IMR-90 (cell line): ENCODE data around the gene PBX4. TPM values are rescaled to one million over a fixed set of nuclear protein-coding genes. Genes with fewer than 3 reads are reported as not detected.
A peak's percentile ranks its signal among the peaks of the same experiment; 100 is the strongest.

Experiments used
- ATAC-seq: fragments of 200-7000 bp; cut with Tn5 transposase; 2 replicates; pipeline ENCODE4 v1.9.1; 2020; ENCODE audit warnings: low read depth, mild to moderate bottlenecking, moderate library complexity
- BruUV-seq: library from RNA; stranded (reverse); fragments of 400-500 nt; replicated peaks from 2 replicates; lab custom pipeline; 2021; lab: Mats Ljungman, UMichigan
- CTCF ChIA-PET: fragments of 300-600 bp; formaldehyde crosslinking; extraction: SDS; loops from one replicate; lab custom pipeline; 2021; ENCODE audit warnings: antibody characterized with exemption; lab: Yijun Ruan, JAX
- POLR2A ChIA-PET: fragments of 300-600 bp; sonication (Branson Sonifier 250); formaldehyde crosslinking; loops from one replicate; lab custom pipeline; 2022; ENCODE audit warnings: antibody characterized with exemption; ENCODE audit not compliant: unreplicated experiment; lab: Charles Lee
- DNase-seq: peaks from one replicate; pipeline ENCODE4 v3.0.0; 2013
- H2AFZ ChIP-seq: replicated peaks from 2 replicates; pipeline ENCODE3; 2013; ENCODE audit warnings: low read length, mild to moderate bottlenecking; ENCODE audit not compliant: poor library complexity
- H2AK5ac ChIP-seq: 2 replicates; pipeline ENCODE4 v1.6.1; 2013; ENCODE audit warnings: low read depth, low read length, inconsistent platforms
- H2AK9ac ChIP-seq: replicated peaks from 2 replicates; pipeline ENCODE3; 2013; ENCODE audit warnings: mild to moderate bottlenecking, low read depth, low read length, moderate library complexity; ENCODE audit not compliant: poor library complexity
- H2BK120ac ChIP-seq: 2 replicates; pipeline ENCODE4 v1.6.1; 2013; ENCODE audit warnings: low read depth, low read length, inconsistent platforms
- H2BK15ac ChIP-seq: 3 replicates; pipeline ENCODE4 v1.6.1; 2013; ENCODE audit warnings: low read depth, low read length, inconsistent platforms
- H2BK20ac ChIP-seq: 2 replicates; pipeline ENCODE4 v1.6.1; 2013; ENCODE audit warnings: low read depth, mild to moderate bottlenecking, inconsistent platforms, low read length, moderate library complexity
- H2BK5ac ChIP-seq: 2 replicates; pipeline ENCODE4 v1.6.1; 2013; ENCODE audit warnings: mild to moderate bottlenecking, low read depth, low read length, inconsistent platforms; ENCODE audit not compliant: poor library complexity, severe bottlenecking
- H3K14ac ChIP-seq: replicated peaks from 2 replicates; pipeline ENCODE4 v1.6.1; 2013; ENCODE audit warnings: low read depth, low read length, inconsistent platforms
- H3K18ac ChIP-seq: 2 replicates; pipeline ENCODE4 v1.6.1; 2013; ENCODE audit warnings: low read depth, low read length, control low read depth
- H3K23ac ChIP-seq: 2 replicates; pipeline ENCODE4 v1.6.1; 2013; ENCODE audit warnings: low read depth, low read length, inconsistent platforms
- H3K27ac ChIP-seq: 2 replicates; pipeline ENCODE4 v1.5.1; 2013; ENCODE audit warnings: mild to moderate bottlenecking, control low read depth, low read length; ENCODE audit not compliant: insufficient read depth
- H3K27me3 ChIP-seq: 2 replicates; pipeline ENCODE4 v1.6.1; 2013; ENCODE audit warnings: low read length; ENCODE audit not compliant: control insufficient read depth, insufficient read depth
- H3K36me3 ChIP-seq: 2 replicates; pipeline ENCODE4 v1.6.1; 2013; ENCODE audit warnings: low read length, mixed read lengths; ENCODE audit not compliant: control insufficient read depth, insufficient read depth
- H3K4ac ChIP-seq: 2 replicates; pipeline ENCODE4 v1.6.1; 2013; ENCODE audit warnings: low read depth, low read length, inconsistent platforms
- H3K4me1 ChIP-seq: 2 replicates; pipeline ENCODE4 v1.6.1; 2013; ENCODE audit warnings: low read length, mixed read lengths; ENCODE audit not compliant: control insufficient read depth, insufficient read depth
- H3K4me2 ChIP-seq: 2 replicates; pipeline ENCODE4 v1.6.1; 2013; ENCODE audit warnings: low read depth, mild to moderate bottlenecking, control low read depth, low read length, moderate library complexity
- H3K4me3 ChIP-seq: 2 replicates; pipeline ENCODE4 v1.5.1; 2013; ENCODE audit warnings: low read depth, mild to moderate bottlenecking, control low read depth, low read length, moderate library complexity; ENCODE audit not compliant: insufficient read depth
- H3K56ac ChIP-seq: 2 replicates; pipeline ENCODE4 v1.6.1; 2013; ENCODE audit warnings: low read length, inconsistent platforms; ENCODE audit not compliant: insufficient read depth; ENCODE audit errors: extremely low read depth
- H3K79me1 ChIP-seq, 2 experiments: 2 replicates each; pipeline ENCODE4 v1.6.1; 2013; ENCODE audit warnings: low read length in 2 of 2, inconsistent platforms in 1 of 2, low read depth in 1 of 2
- H3K9ac ChIP-seq: 2 replicates; pipeline ENCODE4 v1.6.1; 2013; ENCODE audit warnings: low read depth, low read length, control low read depth
- H3K9me1 ChIP-seq: 2 replicates; pipeline ENCODE4 v1.6.1; 2013; ENCODE audit warnings: low read length, inconsistent platforms; ENCODE audit not compliant: insufficient read depth
- H3K9me3 ChIP-seq: 2 replicates; pipeline ENCODE4 v1.6.1; 2013; ENCODE audit warnings: low read length; ENCODE audit not compliant: control insufficient read depth, insufficient read depth
- H4K20me1 ChIP-seq: 2 replicates; pipeline ENCODE4 v1.6.1; 2013; ENCODE audit warnings: low read length, inconsistent platforms; ENCODE audit not compliant: insufficient read depth
- H4K5ac ChIP-seq: 2 replicates; pipeline ENCODE4 v1.6.1; 2013; ENCODE audit warnings: mild to moderate bottlenecking, low read depth, low read length, control low read depth
- H4K8ac ChIP-seq, 2 experiments: 2 replicates each; pipeline ENCODE4 v1.6.1; 2013; ENCODE audit warnings: low read depth in 2 of 2, low read length in 2 of 2, control low read depth in 1 of 2, inconsistent platforms in 1 of 2
- H4K91ac ChIP-seq: 2 replicates; pipeline ENCODE4 v1.6.1; 2013; ENCODE audit warnings: low read depth, low read length, inconsistent platforms; ENCODE audit not compliant: insufficient read depth
- BHLHE40 ChIP-seq: fragments of 150-350 bp; IDR thresholded peaks from 2 replicates; pipeline ENCODE4 v1.6.1; 2016; ENCODE audit warnings: mild to moderate bottlenecking, low read depth, low read length
- CEBPB ChIP-seq: IDR thresholded peaks from 2 replicates; pipeline ENCODE4 v1.6.1; 2012; ENCODE audit warnings: low read depth, low read length, improper control_type of control experiment
- CHD1 ChIP-seq: IDR thresholded peaks from 2 replicates; pipeline ENCODE4 v1.6.1; 2012; ENCODE audit warnings: low read depth, low read length, improper control_type of control experiment
- CTCF ChIP-seq: conservative IDR thresholded peaks from 2 replicates; pipeline ENCODE4 v1.5.1; 2012; ENCODE audit warnings: mild to moderate bottlenecking, low read depth, low read length, improper control_type of control experiment
- FOS ChIP-seq: fragments of 150-350 bp; IDR thresholded peaks from 2 replicates; pipeline ENCODE4 v1.6.1; 2016; ENCODE audit warnings: low read depth, low read length
- MAFK ChIP-seq: IDR thresholded peaks from 2 replicates; pipeline ENCODE4 v1.6.1; 2012; ENCODE audit warnings: low read depth, low read length, improper control_type of control experiment
- MAZ ChIP-seq: IDR thresholded peaks from 2 replicates; pipeline ENCODE4 v1.6.1; 2012; ENCODE audit warnings: low read depth, mild to moderate bottlenecking, low read length, improper control_type of control experiment, moderate library complexity, borderline replicate concordance
- MXI1 ChIP-seq: IDR thresholded peaks from 2 replicates; pipeline ENCODE4 v1.6.1; 2012; ENCODE audit warnings: low read depth, mild to moderate bottlenecking, low read length, moderate library complexity, borderline replicate concordance
- NFE2L2 ChIP-seq: fragments of 150-350 bp; IDR thresholded peaks from 2 replicates; pipeline ENCODE4 v1.6.1; 2016; ENCODE audit warnings: low read depth, mild to moderate bottlenecking, low read length
- POLR2A ChIP-seq: IDR thresholded peaks from 2 replicates; pipeline ENCODE4 v1.6.1; 2012; ENCODE audit warnings: mild to moderate bottlenecking, low read depth, low read length
- RAD21 ChIP-seq: IDR thresholded peaks from 2 replicates; pipeline ENCODE4 v1.6.1; 2012; ENCODE audit warnings: low read length, improper control_type of control experiment
- RCOR1 ChIP-seq: IDR thresholded peaks from 2 replicates; pipeline ENCODE4 v1.6.1; 2012; ENCODE audit warnings: mild to moderate bottlenecking, low read length, improper control_type of control experiment; ENCODE audit not compliant: insufficient replicate concordance
- RFX5 ChIP-seq: IDR thresholded peaks from 2 replicates; pipeline ENCODE4 v1.8.0; 2012; ENCODE audit warnings: low read depth, mild to moderate bottlenecking, low read length, moderate library complexity
- SMC3 ChIP-seq: fragments of 150-350 bp; IDR thresholded peaks from 2 replicates; pipeline ENCODE4 v1.6.1; 2016; ENCODE audit warnings: low read depth, mild to moderate bottlenecking, antibody characterized with exemption, low read length, moderate library complexity
- USF2 ChIP-seq: fragments of 150-350 bp; IDR thresholded peaks from 2 replicates; pipeline ENCODE4 v1.6.1; 2017; ENCODE audit warnings: mild to moderate bottlenecking, antibody characterized with exemption, low read length, low read depth
- WGBS, 2 experiments: methylation state at CpG; one replicate each; pipeline versions ENCODE4 v1.1.5 to v1.1.7; 2013; ENCODE audit warnings: missing lambda C conversion rate in 2 of 2; ENCODE audit not compliant: insufficient read length in 1 of 2; ENCODE audit errors: extremely low coverage in 2 of 2; 5-methylcytosine and 5-hydroxymethylcytosine counted together
- dilution Hi-C: fragments of 300-500 bp; cut with HindIII; formaldehyde crosslinking; loops from one replicate; pipeline ENCODE4 v1.14.3; 2018; ENCODE audit warnings: low sequenced_read_pairs; ENCODE audit not compliant: unreplicated experiment
- in situ Hi-C: fragments of 300-500 bp; cut with MboI; formaldehyde crosslinking; loops from 3 replicates; pipeline ENCODE4 v1.14.3; 2019; ENCODE audit warnings: low sequenced_read_pairs, inconsistent platforms, mixed read lengths
- intact Hi-C: fragments of 100-400 bp; cut with micrococcal nuclease; formaldehyde crosslinking; loops from 2 replicates; pipeline ENCODE4 v1.10.0; 2022
- polyA plus RNA-seq, 3 experiments: library from polyadenylated mRNA; depleted of rRNA; stranded (reverse); fragments of >200 nt; gene quantifications; 2 replicates each; pipeline ENCODE4 v1.2.3, GENCODE V29; 2012; ENCODE audit warnings: low replicate concordance in 1 of 3
- total RNA-seq: library from RNA; depleted of rRNA; stranded (reverse); fragments of >200 nt; gene quantifications from 2 replicates; pipeline ENCODE4 v1.2.3, GENCODE V29; 2012

Gene PBX4
- total and polyA plus RNA-seq, 2 of the 4 experiments (the other 2 are of a cell fraction): 0.90 to 2.9 TPM

- TF ChIP-seq MAFK: no peak
- no peak for TF ChIP-seq FOS
- no peak for TF ChIP-seq RAD21
- no peak for TF ChIP-seq MAZ
- TF ChIP-seq SMC3: no peak
- no peak for TF ChIP-seq RCOR1
- TF ChIP-seq RFX5: no peak
These were observed 40.2 kb downstream of the PBX4 start (continued) for GRCh38 chr19:19578252-19578651.

GRCh38 chr19:19575411-19575810 lies 43.1 kb downstream of the PBX4 start:
- no peak for ATAC-seq
- H3K14ac ChIP-seq: no peak overlapping the region
- H3K4ac ChIP-seq: no peak overlapping the region
- H2BK5ac ChIP-seq: no peak overlapping the region
- no peak overlapping the region for H3K4me2 ChIP-seq
- H4K8ac ChIP-seq: no peak overlapping the region
- H4K20me1 ChIP-seq: no peaks in the 10 kb centered on the region
- dilution Hi-C loops: no loop called here
- no peaks in the 10 kb centered on the region for H3K27me3 ChIP-seq
- in situ Hi-C loops: no loop called here
- no peaks in the 10 kb centered on the region for H3K4me1 ChIP-seq
- H2BK15ac ChIP-seq: no peak overlapping the region
- no peak overlapping the region for H2AK9ac ChIP-seq
- H3K56ac ChIP-seq: no peak overlapping the region
- WGBS, 2 experiments: 57% methylated on average over 3 of the region's 6 CpGs; no CpG with 5 or more reads in 1 of the 2 experiments
- no peaks in the 10 kb centered on the region for H3K79me1 ChIP-seq
- DNase-seq: no peak
- no peak overlapping the region for H4K5ac ChIP-seq
- no peaks in the 10 kb centered on the region for H3K9me3 ChIP-seq
- intact Hi-C loops: no loop called here
- ChIA-PET POLR2A (no interaction called here), CTCF (no interaction called here)
- no peak overlapping the region for H4K91ac ChIP-seq
- no peak overlapping the region for H3K18ac ChIP-seq
- no peak overlapping the region for H3K23ac ChIP-seq
- H3K36me3 ChIP-seq: no peaks in the 10 kb centered on the region
- H3K4me3 ChIP-seq: no peak overlapping the region
- peak overlapping the region; percentile 46 for H2AFZ ChIP-seq
- H3K9ac ChIP-seq: no peak overlapping the region
- H2AK5ac ChIP-seq: no peak overlapping the region
- no peak overlapping the region for H3K27ac ChIP-seq
- no TSS peak for BruUV-seq
- H3K9me1 ChIP-seq: no peaks in the 10 kb centered on the region
- H2BK120ac ChIP-seq: no peak overlapping the region
- H2BK20ac ChIP-seq: no peak overlapping the region
- TF ChIP-seq BHLHE40 (no peak), USF2 (no peak), MXI1 (no peak), CHD1 (no peak), CEBPB (no peak), RCOR1 (no peak), CTCF (no peak), POLR2A (no peak), MAFK (no peak), RAD21 (no peak), FOS (no peak), SMC3 (no peak), NFE2L2 (no peak)
